A673 (cell line): ENCODE data around the gene ARL8A. TPM values are rescaled to one million over a fixed set of nuclear protein-coding genes. Genes with fewer than 3 reads are reported as not detected.
A peak's percentile ranks its signal among the peaks of the same experiment; 100 is the strongest.

Source experiments
- BruUV-seq: library from RNA; stranded (reverse); fragments of 400-500 nt; replicated peaks from 2 replicates; lab custom pipeline; 2021; lab: Mats Ljungman, UMichigan
- CTCF ChIA-PET: fragments of 300-600 bp; sonication (Branson Sonifier 250); formaldehyde crosslinking; loops from one replicate; lab custom pipeline; 2022; ENCODE audit warnings: antibody characterized with exemption; lab: Charles Lee
- POLR2A ChIA-PET: fragments of 300-600 bp; sonication (Branson Sonifier 250); formaldehyde crosslinking; loops from one replicate; lab custom pipeline; 2022; ENCODE audit warnings: antibody characterized with exemption; ENCODE audit not compliant: low non-redundant PET; lab: Charles Lee
- DNase-seq: peaks from one replicate; pipeline ENCODE4 v3.0.0-alpha.2; 2015; ENCODE audit warnings: low spot score
- H3K27ac ChIP-seq: fragments of 200-600 bp; sonication (generic); 2 replicates; pipeline ENCODE4 v1.5.1; 2016; ENCODE audit warnings: mixed run types, low read depth, mild to moderate bottlenecking, mixed read lengths, antibody characterized with exemption, low read length; ENCODE audit not compliant: poor library complexity, severe bottlenecking
- H3K27me3 ChIP-seq: fragments of 200-600 bp; sonication (generic); replicated peaks from 2 replicates; pipeline ENCODE4 v1.6.1; 2017; ENCODE audit warnings: mixed run types, low read depth, mild to moderate bottlenecking, mixed read lengths, antibody characterized with exemption, low read length; ENCODE audit not compliant: insufficient read depth, poor library complexity
- H3K36me3 ChIP-seq: fragments of 200-600 bp; sonication (generic); 2 replicates; pipeline ENCODE4 v1.6.1; 2016; ENCODE audit warnings: mixed run types, mild to moderate bottlenecking, mixed read lengths, antibody characterized with exemption, low read length; ENCODE audit not compliant: insufficient read depth, poor library complexity, severe bottlenecking
- H3K4me1 ChIP-seq: fragments of 200-600 bp; sonication (generic); 2 replicates; pipeline ENCODE4 v1.6.1; 2017; ENCODE audit warnings: mixed run types, mild to moderate bottlenecking, mixed read lengths, antibody characterized with exemption, low read length; ENCODE audit not compliant: insufficient read depth, poor library complexity, severe bottlenecking
- H3K4me3 ChIP-seq: fragments of 200-600 bp; sonication (generic); 2 replicates; pipeline ENCODE4 v1.5.1; 2016; ENCODE audit warnings: low read depth, mixed run types, mild to moderate bottlenecking, mixed read lengths, low read length; ENCODE audit not compliant: poor library complexity, severe bottlenecking
- H3K9me3 ChIP-seq: fragments of 200-600 bp; sonication (generic); 2 replicates; pipeline ENCODE4 v1.6.1; 2016; ENCODE audit warnings: mixed run types, low read depth, mild to moderate bottlenecking, mixed read lengths, antibody characterized with exemption, low read length; ENCODE audit not compliant: poor library complexity, severe bottlenecking
- CTCF ChIP-seq: fragments of 300-800, 200-600 bp; sonication (generic); conservative IDR thresholded peaks from 2 replicates; pipeline ENCODE4 v1.5.1; 2017; ENCODE audit warnings: low read depth, mild to moderate bottlenecking, antibody characterized with exemption, low read length, moderate library complexity, mixed read lengths
- EZH2 ChIP-seq: fragments of 200-600 bp; sonication (generic); IDR thresholded peaks from 2 replicates; pipeline ENCODE4 v1.6.1; 2017; ENCODE audit warnings: borderline replicate concordance, low read depth, mild to moderate bottlenecking, mixed read lengths, antibody characterized with exemption, low read length; ENCODE audit not compliant: poor library complexity, severe bottlenecking
- intact Hi-C: fragments of 100-400 bp; cut with micrococcal nuclease; formaldehyde crosslinking; loops from one replicate; pipeline ENCODE4 v1.10.0; 2022; ENCODE audit not compliant: unreplicated experiment
- total RNA-seq: library from RNA; stranded (reverse); gene quantifications from 2 replicates; pipeline ENCODE4 v1.2.3, GENCODE V29; 2021

ARL8A gene
- total RNA-seq, 1 experiment from 2014 or later = 41.9 TPM

- Histone ChIP-seq H3K27me3 (no peaks in the 10 kb centered on the region), H3K36me3 (no peaks in the 10 kb centered on the region), H3K4me1 (no peaks in the 10 kb centered on the region), H3K4me3 (no peak overlapping the region), H3K27ac (no peak overlapping the region), H3K9me3 (no peaks in the 10 kb centered on the region)
- intact Hi-C loops = no loop called here
- no TSS peak for BruUV-seq
- no peak for TF ChIP-seq EZH2
- no peak for TF ChIP-seq CTCF
- POLR2A ChIA-PET = no interaction called here
- CTCF ChIA-PET = no interaction called here
- no peak for DNase-seq
These were observed 50.7 kb downstream of the ARL8A start for GRCh38 chr1:202093858-202094257.

- H3K4me3 ChIP-seq = no peak overlapping the region
- intact Hi-C loops = no loop called here
- no peaks in the 10 kb centered on the region for H3K36me3 ChIP-seq
- ChIA-PET CTCF (no interaction called here), POLR2A (no interaction called here)
- BruUV-seq = no TSS peak
- TF ChIP-seq CTCF (0 out of 2 replicates have a peak, but pooled peaks have one; percentile 11), EZH2 (no peak)
- H3K27ac ChIP-seq = no peak overlapping the region
- no peaks in the 10 kb centered on the region for H3K4me1 ChIP-seq
- H3K27me3 ChIP-seq = no peaks in the 10 kb centered on the region
- DNase-seq = no peak
- H3K9me3 ChIP-seq = no peaks in the 10 kb centered on the region
These were observed 53.5 kb downstream of the ARL8A start for GRCh38 chr1:202090994-202091393.

- ChIA-PET POLR2A (no interaction called here), CTCF (no interaction called here)
- Histone ChIP-seq H3K9me3 (no peaks in the 10 kb centered on the region), H3K27ac (no peak overlapping the region), H3K27me3 (no peaks in the 10 kb centered on the region), H3K4me1 (no peaks in the 10 kb centered on the region), H3K36me3 (no peaks in the 10 kb centered on the region), H3K4me3 (no peak overlapping the region)
- BruUV-seq = no TSS peak
- DNase-seq = no peak
- intact Hi-C loops = no loop called here
- TF ChIP-seq EZH2 = no peak
These were observed 56.3 kb downstream of the ARL8A start for GRCh38 chr1:202088206-202088605.
